ENCODE data around the gene INF2. TPM values are rescaled to one million over a fixed set of nuclear protein-coding genes. Genes with fewer than 3 reads are reported as not detected.

Gene INF2
- total RNA-seq, 1 donor from 2014 or later, result 63.1 TPM

GRCh38 chr14:104732355-104732804 lies 43.0 kb downstream of the INF2 start:
- peak; percentile 98 for DNase-seq (ENCODE audit: low spot score)
- ATAC-seq, result peak; percentile 59

GRCh38 chr14:104732931-104733681 lies 43.7 kb downstream of the INF2 start:
- peak; percentile 70 for DNase-seq (ENCODE audit: low spot score)

GRCh38 chr14:104734051-104734587 lies 44.7 kb downstream of the INF2 start:
- DNase-seq (ENCODE audit: low spot score), result no peak

More at GRCh38 chr14:104732931-104733681, 43.7 kb downstream of the INF2 start:
- ATAC-seq, result peak; percentile 9

GRCh38 chr14:104734601-104734990 lies 45.2 kb downstream of the INF2 start:
- DNase-seq (ENCODE audit: low spot score) (no peak), ATAC-seq (no peak)

More at GRCh38 chr14:104734051-104734587, 44.7 kb downstream of the INF2 start:
- ATAC-seq, result no peak

- ATAC-seq (peak; percentile 62), DNase-seq (ENCODE audit: low spot score) (peak; percentile 97)
These were observed 45.8 kb downstream of the INF2 start for GRCh38 chr14:104734991-104735779.

- peak; percentile 99 for DNase-seq (ENCODE audit: low spot score)
- peak; percentile 64 for ATAC-seq
These were observed 46.6 kb downstream of the INF2 start for GRCh38 chr14:104735830-104736642.

- ATAC-seq (no peak), DNase-seq (ENCODE audit: low spot score) (no peak)
These were observed 49.1 kb downstream of the INF2 start for GRCh38 chr14:104738375-104739019.

- no peak for DNase-seq (ENCODE audit: low spot score)
- ATAC-seq, result no peak
These were observed 49.6 kb downstream of the INF2 start for GRCh38 chr14:104739026-104739425.

GRCh38 chr14:104739546-104740516 lies 50.4 kb downstream of the INF2 start:
- DNase-seq (ENCODE audit: low spot score) (no peak), ATAC-seq (no peak)

GRCh38 chr14:104741108-104741802 lies 51.8 kb downstream of the INF2 start:
- no peak for DNase-seq (ENCODE audit: low spot score)
- no peak for ATAC-seq

- DNase-seq (ENCODE audit: low spot score), result no peak
- ATAC-seq, result no peak
These were observed 52.4 kb downstream of the INF2 start for GRCh38 chr14:104741803-104742251.

- ATAC-seq (no peak), DNase-seq (ENCODE audit: low spot score) (no peak)
These were observed 53.4 kb downstream of the INF2 start for GRCh38 chr14:104742586-104743455.

- no peak for ATAC-seq
- no peak for DNase-seq (ENCODE audit: low spot score)
These were observed 54.3 kb downstream of the INF2 start for GRCh38 chr14:104743461-104744380.

- DNase-seq (ENCODE audit: low spot score) (no peak), ATAC-seq (no peak)
These were observed 55.1 kb downstream of the INF2 start for GRCh38 chr14:104744484-104744883.

- no peak for ATAC-seq
These were observed 56.0 kb downstream of the INF2 start for GRCh38 chr14:104745431-104745830.

GRCh38 chr14:104746071-104746545 lies 56.7 kb downstream of the INF2 start:
- DNase-seq (ENCODE audit: low spot score), result no peak
- ATAC-seq, result no peak

More at GRCh38 chr14:104745431-104745830, 56.0 kb downstream of the INF2 start:
- DNase-seq (ENCODE audit: low spot score), result no peak

All from left lobe of liver (tissue), 2 donors.